ENCODE results near the gene DCC.

Gene DCC

DNA sequence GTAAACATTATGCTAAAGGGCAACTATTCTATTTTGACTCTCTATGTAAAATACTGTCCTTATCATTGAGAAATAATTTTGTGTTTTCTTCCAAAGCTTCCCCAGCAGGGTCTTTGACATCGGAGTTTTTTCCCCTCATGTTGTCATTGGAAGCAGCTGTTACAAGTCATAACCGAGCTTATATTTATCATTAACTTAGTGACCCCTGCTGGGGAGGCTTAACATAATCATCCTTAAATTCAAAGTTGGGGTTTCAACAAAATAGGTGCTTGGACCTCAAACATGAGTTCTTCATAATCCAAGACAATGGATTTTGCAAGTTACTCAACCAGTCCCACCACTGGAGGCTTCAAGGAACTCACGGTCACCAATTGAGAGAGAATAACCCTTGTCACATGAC lies 330.9 kb downstream of the DCC start:
- no peak overlapping the region for H3K4me3 ChIP-seq (ENCODE audit: low read depth, low read length)

DNA sequence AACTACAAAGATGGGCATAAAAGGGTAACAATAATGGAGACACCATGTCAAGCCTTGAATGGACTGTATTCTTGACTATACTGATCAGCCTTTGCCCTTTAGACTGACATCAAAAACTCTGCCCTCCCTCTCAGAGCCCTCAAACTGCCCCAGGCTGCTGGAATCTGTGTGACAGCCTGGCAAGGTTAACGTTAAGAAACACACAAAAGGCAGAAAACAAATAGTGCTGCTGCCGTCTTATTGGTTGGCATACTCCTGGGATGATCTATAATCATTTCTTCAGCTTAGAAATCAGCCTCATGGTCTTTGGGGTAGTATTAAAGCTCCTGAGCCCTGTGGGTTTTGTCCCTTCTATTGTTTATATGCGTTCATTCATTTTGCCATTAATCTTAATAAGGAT lies 338.0 kb downstream of the DCC start:
- no peak overlapping the region for H3K4me3 ChIP-seq (ENCODE audit: low read depth, low read length)

DNA sequence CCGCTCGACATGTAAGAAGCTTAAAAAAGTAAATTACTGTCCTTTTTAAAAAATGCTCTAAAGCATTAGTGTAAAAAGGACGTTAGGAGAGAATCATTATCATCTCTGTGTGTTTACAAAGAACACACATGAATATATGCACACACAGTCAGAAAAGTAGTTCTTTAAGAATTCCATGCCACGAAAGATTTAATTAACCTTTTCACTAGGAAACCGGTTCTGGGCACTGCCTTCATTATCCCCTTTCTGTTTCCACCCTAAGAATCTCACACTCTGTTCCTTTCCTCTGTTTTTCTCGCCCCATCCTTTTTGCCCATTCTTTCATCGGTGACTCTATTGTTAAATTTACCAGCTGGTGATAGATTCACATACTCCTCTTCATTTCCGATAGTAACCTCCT lies 338.6 kb downstream of the DCC start:
- H3K4me3 ChIP-seq (ENCODE audit: low read depth, low read length): no peak overlapping the region

DNA sequence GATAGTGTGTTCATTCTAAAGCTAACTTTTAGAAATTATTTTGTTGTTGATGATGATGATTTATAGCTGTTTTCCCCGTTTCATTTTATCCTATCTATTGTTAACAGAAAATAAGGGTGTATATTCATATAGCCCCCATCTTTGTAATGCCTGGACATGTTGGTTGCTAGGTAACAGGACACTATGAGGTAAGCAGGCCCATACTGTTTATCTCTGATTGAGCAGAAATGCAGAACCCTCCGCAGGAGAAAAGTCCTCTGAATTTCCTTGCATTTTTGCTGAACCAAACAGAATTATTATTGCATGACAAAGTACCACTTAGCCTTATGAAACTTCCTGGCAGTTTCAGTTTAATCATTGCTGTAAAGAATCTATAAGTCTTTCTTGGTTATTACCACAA lies 339.4 kb downstream of the DCC start:
- H3K4me3 ChIP-seq (ENCODE audit: low read depth, low read length): no peak overlapping the region

DNA sequence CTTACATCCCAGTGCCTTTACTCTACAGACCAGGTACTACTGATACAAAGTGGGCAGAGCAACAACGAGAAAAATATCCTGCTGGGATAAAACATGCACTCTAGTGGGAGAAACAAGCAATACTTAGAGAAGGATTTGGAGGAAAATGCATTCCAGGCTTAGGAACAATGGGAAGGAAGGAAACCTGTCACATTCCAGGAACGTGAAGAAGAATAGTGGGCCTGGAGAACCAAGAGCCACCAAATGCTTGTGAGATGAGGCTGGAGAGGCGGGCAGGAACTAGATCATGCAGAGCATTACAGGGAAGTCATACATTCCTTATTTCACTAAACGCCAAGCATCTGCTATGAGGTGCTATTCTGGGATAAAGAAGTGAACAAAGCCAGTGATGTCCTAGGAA lies 342.3 kb downstream of the DCC start:
- H3K4me3 ChIP-seq (ENCODE audit: low read depth, low read length): no peak overlapping the region

GRCh38 chr18:52685316-52685715 lies 345.3 kb downstream of the DCC start:
- no peak overlapping the region for H3K4me3 ChIP-seq (ENCODE audit: low read depth, low read length)

GRCh38 chr18:52691841-52692240 lies 351.8 kb downstream of the DCC start:
- no peak overlapping the region for H3K4me3 ChIP-seq (ENCODE audit: low read depth, low read length)

- H3K4me3 ChIP-seq (ENCODE audit: low read depth, low read length): no peak overlapping the region
Measured at GRCh38 chr18:52694804-52695203, 354.8 kb downstream of the DCC start.

GRCh38 chr18:52700116-52700515 lies 360.1 kb downstream of the DCC start:
- H3K4me3 ChIP-seq (ENCODE audit: low read depth, low read length): no peak overlapping the region

DNA sequence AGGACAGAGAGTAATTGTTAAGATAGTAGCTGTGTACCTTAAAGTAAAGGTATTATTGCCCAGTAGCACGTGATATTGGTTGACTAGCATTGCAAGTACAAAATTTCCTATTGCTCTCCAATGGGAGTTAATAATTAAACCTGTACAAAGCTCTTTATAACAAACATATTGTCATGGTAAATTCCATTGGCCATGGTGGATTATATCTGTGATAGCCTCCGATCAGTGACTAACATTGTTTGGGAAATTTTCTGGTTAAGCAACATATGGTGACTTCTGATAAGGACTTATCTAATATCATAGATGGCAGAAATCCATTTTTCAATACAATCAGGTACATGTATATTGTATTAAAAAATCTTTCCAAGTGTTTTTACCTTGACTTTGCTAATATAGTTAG lies 360.8 kb downstream of the DCC start:
- no peak overlapping the region for H3K4me3 ChIP-seq (ENCODE audit: low read depth, low read length)

DNA sequence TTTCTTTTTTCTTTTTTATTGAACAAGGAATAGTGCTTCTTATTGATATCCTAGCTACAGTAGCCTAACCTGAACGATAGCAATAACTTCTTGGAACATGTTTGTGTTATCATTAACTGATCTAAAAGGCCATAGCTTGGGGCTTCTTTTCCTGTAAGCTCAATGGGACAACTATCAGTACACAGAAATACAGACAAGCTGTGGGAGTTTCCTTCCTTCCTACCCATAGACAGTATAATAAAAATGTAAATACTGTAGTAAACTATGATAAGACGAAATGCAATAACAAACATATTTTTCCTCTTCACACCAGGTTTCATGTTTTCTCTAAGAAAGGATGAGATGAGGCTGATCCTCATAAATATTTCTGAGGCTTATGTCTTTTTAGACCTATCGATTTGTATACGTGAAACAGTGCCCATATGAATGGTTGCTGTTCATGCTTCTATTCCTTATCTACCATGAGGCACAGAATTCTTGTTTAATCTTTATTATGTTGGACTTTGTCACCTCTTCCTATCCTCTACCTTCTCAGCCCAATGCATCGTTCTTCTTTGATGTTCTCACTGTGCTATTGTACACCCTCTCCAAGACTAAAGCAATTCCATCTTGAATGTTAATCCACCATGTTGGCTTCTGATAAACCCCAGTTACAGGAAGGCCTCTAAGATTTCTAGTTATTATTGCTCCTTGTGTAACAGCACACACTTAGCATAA lies 361.4 kb downstream of the DCC start:
- no peak overlapping the region for H3K4me3 ChIP-seq (ENCODE audit: low read depth, low read length)

DNA sequence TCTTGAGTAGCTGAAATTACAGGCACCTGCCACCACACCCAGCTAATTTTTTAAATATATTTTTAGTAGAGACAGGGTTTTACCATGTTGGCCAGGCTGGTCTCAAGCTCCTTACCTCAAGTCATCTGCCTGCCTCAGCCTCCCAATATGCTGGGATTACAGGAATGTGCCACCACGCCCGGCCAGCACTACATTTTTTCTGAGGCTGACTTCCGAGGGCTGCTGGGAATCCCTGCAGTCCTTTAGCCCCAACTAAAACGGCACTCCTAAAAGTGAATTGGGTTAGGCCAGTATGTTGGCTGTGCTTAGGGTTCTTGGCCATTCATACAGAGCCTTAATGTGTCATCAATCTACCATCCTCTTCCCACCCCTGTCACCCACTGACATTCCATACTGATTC lies 375.4 kb downstream of the DCC start:
- H3K4me3 ChIP-seq (ENCODE audit: low read depth, low read length): no peak overlapping the region

DNA sequence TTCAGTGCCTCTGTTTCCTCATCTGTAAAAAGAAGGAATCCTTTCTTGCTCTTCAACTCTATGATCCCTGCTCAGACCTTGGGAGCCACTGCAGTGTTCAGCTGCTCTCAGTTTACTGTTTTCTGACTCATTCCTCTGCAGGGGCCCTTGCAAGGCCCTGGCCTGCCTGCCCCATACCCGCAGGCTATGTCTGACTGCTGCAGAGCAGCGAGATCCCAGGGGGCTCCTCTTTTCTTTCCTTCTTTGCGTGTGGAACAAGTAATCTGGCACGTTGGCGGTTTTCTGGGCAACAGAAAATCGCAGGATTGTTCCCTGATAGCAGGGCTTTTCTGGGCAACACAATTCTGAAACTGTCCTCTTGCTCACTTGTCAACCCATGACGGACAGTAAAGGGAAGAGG lies 376.0 kb downstream of the DCC start:
- H3K4me3 ChIP-seq (ENCODE audit: low read depth, low read length): no peak overlapping the region

DNA sequence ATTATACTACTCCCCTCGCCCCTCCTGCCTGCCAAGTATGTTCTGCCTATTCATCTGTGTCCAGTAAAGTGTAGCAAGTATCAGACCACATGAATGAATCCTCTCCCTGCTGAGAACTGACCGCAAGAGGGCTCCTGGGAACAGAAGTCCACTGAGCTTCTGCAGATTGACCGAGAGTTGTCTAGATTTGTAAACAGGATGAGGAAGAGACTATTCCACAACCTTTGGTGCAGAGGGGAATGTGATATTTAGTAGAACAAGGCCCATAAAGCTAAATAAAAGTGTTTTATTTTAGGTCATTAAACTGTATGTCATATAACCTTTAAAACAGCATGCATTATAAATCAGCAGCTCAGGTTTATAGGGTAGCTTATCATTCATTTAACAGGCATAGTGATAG lies 377.0 kb downstream of the DCC start:
- H3K4me3 ChIP-seq (ENCODE audit: low read depth, low read length): no peak overlapping the region

DNA sequence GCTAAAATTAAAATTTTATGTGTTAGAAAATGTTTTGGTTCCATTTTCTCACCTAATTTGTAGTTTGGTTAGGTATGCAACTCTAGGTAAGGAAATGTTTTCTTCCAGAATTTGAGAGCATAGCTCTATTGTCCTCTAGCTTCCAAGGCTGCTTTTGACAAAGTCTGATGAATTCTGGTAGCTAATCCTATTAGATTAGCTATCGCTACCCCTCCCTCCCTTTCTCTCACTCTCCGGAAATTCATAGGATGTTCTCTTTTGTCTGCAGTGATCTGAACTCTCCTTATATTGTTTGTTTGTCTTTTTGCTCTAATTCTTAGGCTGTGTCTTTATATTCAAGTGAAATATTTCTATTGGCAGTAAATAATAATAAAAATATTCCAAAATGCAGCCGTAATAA lies 382.9 kb downstream of the DCC start:
- no peak overlapping the region for H3K4me3 ChIP-seq (ENCODE audit: low read depth, low read length)

- no peak overlapping the region for H3K4me3 ChIP-seq (ENCODE audit: low read depth, low read length)
Measured at GRCh38 chr18:52723550-52723970, 383.6 kb downstream of the DCC start.

DNA sequence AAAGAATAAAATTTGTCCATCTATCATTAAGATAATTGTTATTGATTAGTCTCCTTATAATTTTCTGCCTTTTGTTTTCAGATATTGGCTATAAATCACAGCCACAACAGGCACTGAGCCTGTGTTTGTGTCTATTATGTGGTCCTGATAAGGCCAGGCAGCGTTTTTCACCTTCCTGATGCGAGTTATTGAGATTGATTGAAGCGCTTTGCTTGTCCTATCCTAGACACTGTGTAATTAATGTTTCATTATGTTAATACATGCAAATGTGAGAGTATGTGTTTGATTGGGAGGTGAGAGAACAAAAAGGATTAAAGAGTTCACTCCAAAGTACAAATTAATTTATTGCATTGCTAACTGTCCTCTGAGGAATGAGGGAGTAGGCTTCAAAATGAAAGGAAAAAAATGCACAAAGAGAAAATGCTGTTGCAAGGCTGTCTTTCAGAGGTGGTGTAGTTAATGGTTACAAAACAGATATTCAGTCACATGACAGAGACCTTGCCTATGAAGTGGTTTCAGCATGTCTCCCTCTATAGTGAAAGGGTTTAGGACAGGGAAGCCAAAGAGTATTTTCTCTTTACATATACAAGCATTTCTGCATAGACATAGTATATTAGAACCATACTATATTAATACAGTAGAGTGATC lies 391.1 kb downstream of the DCC start:
- H3K4me3 ChIP-seq (ENCODE audit: low read depth, low read length): no peak overlapping the region

- H3K4me3 ChIP-seq (ENCODE audit: low read depth, low read length): no peak overlapping the region
Measured at GRCh38 chr18:52738946-52739345, 398.9 kb downstream of the DCC start.

GRCh38 chr18:52746986-52747385 lies 407.0 kb downstream of the DCC start:
- no peak overlapping the region for H3K4me3 ChIP-seq (ENCODE audit: low read depth, low read length)

GRCh38 chr18:52747869-52748268 lies 407.9 kb downstream of the DCC start:
- no peak overlapping the region for H3K4me3 ChIP-seq (ENCODE audit: low read depth, low read length)

- H3K4me3 ChIP-seq (ENCODE audit: low read depth, low read length): no peak overlapping the region
Measured at GRCh38 chr18:52748343-52748742, 408.3 kb downstream of the DCC start.

DNA sequence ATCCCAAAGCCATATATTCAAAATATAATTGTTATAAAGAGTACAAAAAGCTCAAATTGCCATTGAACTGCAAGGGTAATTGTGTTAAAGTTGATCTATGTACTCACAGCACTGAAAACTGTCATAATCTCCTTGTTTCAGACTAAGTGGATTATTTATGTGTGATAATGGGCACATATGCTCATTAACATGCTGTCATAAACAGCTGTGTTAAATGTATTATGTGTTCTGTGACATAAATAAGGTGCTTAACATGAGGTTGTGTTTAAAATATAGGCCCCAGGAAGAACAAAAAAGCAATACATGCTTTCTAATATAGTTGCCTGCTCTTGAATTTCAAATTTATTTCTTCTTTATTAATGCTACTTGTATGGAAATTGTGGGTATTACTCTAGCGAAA lies 409.5 kb downstream of the DCC start:
- H3K4me3 ChIP-seq (ENCODE audit: low read depth, low read length): no peak overlapping the region

DNA sequence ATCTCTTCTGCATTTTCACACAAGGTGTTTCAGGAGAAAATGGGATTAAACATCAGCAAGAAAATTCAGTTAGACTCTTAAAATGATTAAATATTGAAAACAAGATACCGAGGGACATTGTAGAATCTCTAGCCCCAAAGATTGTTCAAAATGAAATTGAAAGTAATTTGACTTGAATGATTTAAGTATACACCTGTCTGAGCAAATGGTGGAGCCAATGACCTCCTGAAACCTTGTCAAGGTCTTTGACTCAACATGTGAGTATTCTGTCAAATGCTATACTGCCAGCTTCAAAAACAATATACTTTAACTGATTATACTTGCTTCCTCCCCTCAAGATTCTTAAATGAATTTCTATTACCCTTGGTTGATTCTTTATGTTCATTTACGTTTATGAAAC lies 411.0 kb downstream of the DCC start:
- H3K4me3 ChIP-seq (ENCODE audit: low read depth, low read length): no peak overlapping the region
